Endodermal cell (in vitro differentiated cells): ENCODE measurements around the gene MED13L. TPM values are rescaled to one million over a fixed set of nuclear protein-coding genes. Genes with fewer than 3 reads are reported as not detected.
A peak's percentile ranks its signal among the peaks of the same experiment; 100 is the strongest.

ENCODE experiments used
- DNase-seq: peaks from one replicate; pipeline ENCODE4 v3.0.0-alpha.2; 2017
- H3K27ac ChIP-seq: 2 replicates; pipeline ENCODE4 v1.5.1; 2013; ENCODE audit warnings: mild to moderate bottlenecking, low read depth, low read length, moderate library complexity
- H3K27me3 ChIP-seq: 2 replicates; pipeline ENCODE4 v1.6.1; 2013; ENCODE audit warnings: mild to moderate bottlenecking, low read length, moderate library complexity; ENCODE audit not compliant: insufficient read depth, control insufficient read depth, poor library complexity, severe bottlenecking
- H3K36me3 ChIP-seq: 2 replicates; pipeline ENCODE4 v1.7.0; 2013; ENCODE audit warnings: mild to moderate bottlenecking, low read length, moderate library complexity; ENCODE audit not compliant: control insufficient read depth, insufficient read depth
- H3K4me1 ChIP-seq: one replicate; pipeline ENCODE4 v1.7.0; 2013; ENCODE audit warnings: low read length; ENCODE audit not compliant: control insufficient read depth, insufficient read depth
- H3K4me3 ChIP-seq: 2 replicates; pipeline ENCODE4 v1.5.1; 2013; ENCODE audit warnings: mild to moderate bottlenecking, low read length, moderate library complexity
- H3K9ac ChIP-seq: 2 replicates; pipeline ENCODE4 v1.6.1; 2013; ENCODE audit warnings: mild to moderate bottlenecking, low read length, moderate library complexity; ENCODE audit not compliant: poor library complexity, severe bottlenecking; ENCODE audit errors: extremely low read depth
- H3K9me3 ChIP-seq: 2 replicates; pipeline ENCODE4 v1.6.1; 2013; ENCODE audit warnings: mild to moderate bottlenecking, low read length, moderate library complexity; ENCODE audit not compliant: control insufficient read depth
- H3K27ac Mint-ChIP-seq: 2 replicates; pipeline ENCODE4 v1.8.0; 2020; ENCODE audit warnings: mixed read lengths
- H3K27me3 Mint-ChIP-seq: 2 replicates; pipeline ENCODE4 v1.8.0; 2021; ENCODE audit warnings: mild to moderate bottlenecking, mixed read lengths; ENCODE audit not compliant: insufficient read depth
- H3K36me3 Mint-ChIP-seq: 2 replicates; pipeline ENCODE4 v1.8.0; 2020; ENCODE audit warnings: low read depth, mixed read lengths
- H3K4me1 Mint-ChIP-seq: 2 replicates; pipeline ENCODE4 v1.8.0; 2020; ENCODE audit warnings: mixed read lengths
- H3K4me3 Mint-ChIP-seq: 2 replicates; pipeline ENCODE4 v1.8.0; 2020; ENCODE audit warnings: mild to moderate bottlenecking, moderate library complexity, mixed read lengths
- H3K9me3 Mint-ChIP-seq: 2 replicates; pipeline ENCODE4 v1.8.0; 2020; ENCODE audit warnings: mild to moderate bottlenecking, mixed read lengths
- WGBS, 2 experiments: methylation state at CpG; one replicate each; pipeline versions ENCODE4 v1.1.5 to v1.1.7; 2013; ENCODE audit warnings: missing lambda C conversion rate in 2 of 2, mixed read lengths in 1 of 2; ENCODE audit not compliant: insufficient coverage in 1 of 2, insufficient read length in 1 of 2; 5-methylcytosine and 5-hydroxymethylcytosine counted together
- total RNA-seq, 2 donors: library from RNA; stranded (reverse); fragmentation: NEBNext Ultra II Directional in 1 of 2; extraction: Animal tissue kit (Norgen Biotek cat#: 25700) in 1 of 2; gene quantifications; 2 replicates in 1 of 2; 3 replicates in 1 of 2; pipeline ENCODE4 v1.2.1, GENCODE V29; 2021
- TF ChIP-seq, protein P1 (sequence below): fragments of 200-600 bp; sonication (generic); conservative IDR thresholded peaks from 2 replicates; pipeline ENCODE4 v1.5.0; 2021; ENCODE audit warnings: antibody characterized with exemption, mild to moderate bottlenecking

MED13L gene
- total RNA-seq, 2 donors from 2014 or later, result 101 to 111 TPM

GRCh38 chr12:116267948-116268347 lies 9.5 kb downstream of the MED13L start:
- peaks cover 3% of the 10 kb centered on the region for H3K9me3 Mint-ChIP-seq
- no peaks in the 10 kb centered on the region for H3K36me3 ChIP-seq
- H3K27me3 ChIP-seq, result no peaks in the 10 kb centered on the region
- TF ChIP-seq, protein P1, sequence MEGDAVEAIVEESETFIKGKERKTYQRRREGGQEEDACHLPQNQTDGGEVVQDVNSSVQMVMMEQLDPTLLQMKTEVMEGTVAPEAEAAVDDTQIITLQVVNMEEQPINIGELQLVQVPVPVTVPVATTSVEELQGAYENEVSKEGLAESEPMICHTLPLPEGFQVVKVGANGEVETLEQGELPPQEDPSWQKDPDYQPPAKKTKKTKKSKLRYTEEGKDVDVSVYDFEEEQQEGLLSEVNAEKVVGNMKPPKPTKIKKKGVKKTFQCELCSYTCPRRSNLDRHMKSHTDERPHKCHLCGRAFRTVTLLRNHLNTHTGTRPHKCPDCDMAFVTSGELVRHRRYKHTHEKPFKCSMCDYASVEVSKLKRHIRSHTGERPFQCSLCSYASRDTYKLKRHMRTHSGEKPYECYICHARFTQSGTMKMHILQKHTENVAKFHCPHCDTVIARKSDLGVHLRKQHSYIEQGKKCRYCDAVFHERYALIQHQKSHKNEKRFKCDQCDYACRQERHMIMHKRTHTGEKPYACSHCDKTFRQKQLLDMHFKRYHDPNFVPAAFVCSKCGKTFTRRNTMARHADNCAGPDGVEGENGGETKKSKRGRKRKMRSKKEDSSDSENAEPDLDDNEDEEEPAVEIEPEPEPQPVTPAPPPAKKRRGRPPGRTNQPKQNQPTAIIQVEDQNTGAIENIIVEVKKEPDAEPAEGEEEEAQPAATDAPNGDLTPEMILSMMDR, result no peak
- peaks cover 20% of the 10 kb centered on the region for H3K4me1 Mint-ChIP-seq
- H3K4me1 ChIP-seq, result peaks cover 9% of the 10 kb centered on the region
- DNase-seq, result no peak
- no peak overlapping the region for H3K27ac Mint-ChIP-seq
- H3K4me3 ChIP-seq, result no peak overlapping the region
- no peaks in the 10 kb centered on the region for H3K9me3 ChIP-seq
- no peaks in the 10 kb centered on the region for H3K27me3 Mint-ChIP-seq
- H3K9ac ChIP-seq, result no peak overlapping the region
- H3K4me3 Mint-ChIP-seq, result no peak overlapping the region
- WGBS, 2 experiments, result 81% methylated on average over 1 of the region's 1 CpG; no CpG with 5 or more reads in 1 of the 2 experiments
- peaks cover 3% of the 10 kb centered on the region for H3K36me3 Mint-ChIP-seq
- H3K27ac ChIP-seq, result no peak overlapping the region

GRCh38 chr12:116266631-116267349 lies 10.7 kb downstream of the MED13L start:
- H3K4me1 ChIP-seq, result peaks cover 13% of the 10 kb centered on the region
- Mint-ChIP-seq H3K36me3 (peaks cover 3% of the 10 kb centered on the region), H3K4me1 (peaks cover 18% of the 10 kb centered on the region), H3K9me3 (peaks cover 3% of the 10 kb centered on the region), H3K4me3 (no peak overlapping the region), H3K27ac (no peak overlapping the region), H3K27me3 (no peaks in the 10 kb centered on the region)
- no peak overlapping the region for H3K9ac ChIP-seq
- H3K9me3 ChIP-seq, result no peaks in the 10 kb centered on the region
- no peak for DNase-seq
- H3K27ac ChIP-seq, result no peak overlapping the region
- H3K4me3 ChIP-seq, result peak overlapping the region; percentile 4
- H3K27me3 ChIP-seq, result no peaks in the 10 kb centered on the region
- H3K36me3 ChIP-seq, result no peaks in the 10 kb centered on the region
- WGBS, 2 experiments, result 56 to 67% methylated on average over 4 to 6 of the region's 6 CpGs
- TF ChIP-seq, protein P1, result peak; percentile 2

DNA sequence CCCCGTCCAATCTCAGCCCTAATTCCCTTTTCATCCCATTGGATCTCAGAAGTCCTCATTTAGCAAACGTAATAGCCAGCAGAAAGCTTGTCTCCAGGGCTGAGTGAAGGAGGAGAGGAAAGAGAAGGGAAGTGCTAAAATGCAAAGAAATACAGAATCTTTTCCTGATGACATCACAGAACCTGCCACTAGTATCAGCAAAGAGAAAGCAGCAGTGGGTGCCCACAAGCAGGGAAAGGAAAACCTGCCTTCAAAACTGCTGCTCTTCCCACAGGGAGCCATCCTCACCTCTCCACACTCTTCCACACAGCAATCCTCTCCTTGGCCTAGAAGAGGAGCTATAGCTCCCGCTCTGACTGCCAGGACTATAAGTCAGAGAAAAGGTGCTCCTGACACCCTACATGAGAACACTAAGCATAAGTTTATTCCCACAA lies 11.3 kb downstream of the MED13L start:
- H3K4me3 ChIP-seq, result peak overlapping the region; percentile 4
- H3K4me1 ChIP-seq, result peaks cover 13% of the 10 kb centered on the region
- Mint-ChIP-seq H3K27ac (no peak overlapping the region), H3K27me3 (no peaks in the 10 kb centered on the region), H3K36me3 (no peaks in the 10 kb centered on the region), H3K4me1 (peaks cover 20% of the 10 kb centered on the region), H3K4me3 (no peak overlapping the region), H3K9me3 (no peaks in the 10 kb centered on the region)
- H3K36me3 ChIP-seq, result no peaks in the 10 kb centered on the region
- peak; percentile 78 for DNase-seq
- TF ChIP-seq, protein P1, result peak; percentile 64
- no peak overlapping the region for H3K9ac ChIP-seq
- H3K27me3 ChIP-seq, result no peaks in the 10 kb centered on the region
- H3K9me3 ChIP-seq, result no peaks in the 10 kb centered on the region
- H3K27ac ChIP-seq, result no peak overlapping the region
- WGBS, 2 experiments, result 65% methylated on average over 3 of the region's 3 CpGs; no CpG with 5 or more reads in 1 of the 2 experiments
